Renal cortical epithelial cell (primary cell): ENCODE measurements around the gene PRICKLE1. TPM values are rescaled to one million over a fixed set of nuclear protein-coding genes. Genes with fewer than 3 reads are reported as not detected.

Source experiments
- DNase-seq: peaks from one replicate; pipeline ENCODE4 v3.0.0-alpha.2; 2011; ENCODE audit warnings: low read depth
- total RNA-seq: library from RNA; depleted of rRNA; stranded (reverse); fragments of >200 nt; gene quantifications from 2 replicates; pipeline ENCODE4 v1.2.3, GENCODE V29; 2014

Gene PRICKLE1
- total RNA-seq, 1 donor from 2014 or later = 130 TPM

DNA sequence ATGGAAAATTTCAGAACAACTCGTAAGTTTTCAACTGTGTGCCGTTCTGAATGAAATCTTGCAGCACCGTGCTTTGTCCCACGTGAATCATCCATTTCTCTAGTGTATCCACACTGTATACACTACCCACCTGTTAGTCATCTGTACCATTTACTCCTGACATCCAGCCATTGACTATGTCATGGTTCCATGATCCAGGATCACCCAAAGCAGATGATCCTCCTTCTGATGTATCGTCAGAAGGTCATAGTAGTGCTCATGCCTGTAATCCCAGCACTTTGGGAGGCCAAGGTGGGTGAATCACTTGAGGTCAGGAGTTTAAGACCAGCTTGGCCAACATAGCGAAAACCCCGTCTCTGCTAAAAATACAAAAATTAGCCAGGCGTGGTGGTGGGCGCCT lies 140.7 kb downstream of the PRICKLE1 start:
- no peak for DNase-seq

DNA sequence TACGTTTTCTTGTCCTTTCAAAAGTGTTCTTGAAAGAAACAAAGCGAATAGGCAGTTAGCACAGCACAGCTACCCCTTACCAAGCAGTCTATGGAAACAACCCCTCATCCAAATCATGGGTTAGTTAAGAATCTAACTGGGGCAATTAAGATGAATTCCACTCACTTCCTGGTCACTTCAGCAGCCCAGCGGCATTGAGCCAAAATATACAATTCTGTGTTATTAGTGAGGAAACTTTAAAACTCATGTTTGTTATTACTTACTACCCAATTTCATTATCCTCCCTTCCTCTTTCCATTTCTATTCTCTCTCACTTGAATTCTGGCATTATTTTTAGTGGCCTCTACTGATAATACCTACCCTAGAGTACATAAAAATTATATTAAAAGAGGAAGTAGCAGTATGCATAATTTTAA lies 142.2 kb downstream of the PRICKLE1 start:
- peak; percentile 66 for DNase-seq

DNA sequence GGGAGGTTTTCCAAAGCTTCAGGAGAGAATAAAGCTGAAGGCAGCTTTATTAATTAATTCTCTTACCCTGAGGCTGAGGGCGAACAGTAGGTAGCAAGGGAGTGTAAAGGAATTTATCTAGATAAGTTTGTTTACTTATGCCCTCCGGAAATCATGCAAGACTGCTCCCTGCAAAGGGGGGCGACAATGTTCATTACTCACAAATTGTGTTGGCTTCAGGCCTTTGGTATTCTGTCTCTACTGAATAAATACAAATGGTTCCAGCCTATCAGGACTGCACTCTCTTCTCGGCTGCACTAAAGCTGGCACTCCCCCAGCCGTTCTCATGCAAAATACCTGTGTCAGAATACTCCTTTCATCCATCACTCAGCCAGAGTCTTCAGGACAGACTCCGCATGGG lies 142.8 kb downstream of the PRICKLE1 start:
- peak; percentile 83 for DNase-seq

GRCh38 chr12:42445891-42446290 lies 143.7 kb downstream of the PRICKLE1 start:
- no peak for DNase-seq

GRCh38 chr12:42444192-42444943 lies 145.2 kb downstream of the PRICKLE1 start:
- DNase-seq = no peak

- DNase-seq = no peak
Observed at GRCh38 chr12:42442888-42443287, 146.7 kb downstream of the PRICKLE1 start.

- DNase-seq = no peak
Observed at GRCh38 chr12:42442311-42442759, 147.2 kb downstream of the PRICKLE1 start.

- no peak for DNase-seq
Observed at GRCh38 chr12:42440608-42441007, 148.9 kb downstream of the PRICKLE1 start.

DNA sequence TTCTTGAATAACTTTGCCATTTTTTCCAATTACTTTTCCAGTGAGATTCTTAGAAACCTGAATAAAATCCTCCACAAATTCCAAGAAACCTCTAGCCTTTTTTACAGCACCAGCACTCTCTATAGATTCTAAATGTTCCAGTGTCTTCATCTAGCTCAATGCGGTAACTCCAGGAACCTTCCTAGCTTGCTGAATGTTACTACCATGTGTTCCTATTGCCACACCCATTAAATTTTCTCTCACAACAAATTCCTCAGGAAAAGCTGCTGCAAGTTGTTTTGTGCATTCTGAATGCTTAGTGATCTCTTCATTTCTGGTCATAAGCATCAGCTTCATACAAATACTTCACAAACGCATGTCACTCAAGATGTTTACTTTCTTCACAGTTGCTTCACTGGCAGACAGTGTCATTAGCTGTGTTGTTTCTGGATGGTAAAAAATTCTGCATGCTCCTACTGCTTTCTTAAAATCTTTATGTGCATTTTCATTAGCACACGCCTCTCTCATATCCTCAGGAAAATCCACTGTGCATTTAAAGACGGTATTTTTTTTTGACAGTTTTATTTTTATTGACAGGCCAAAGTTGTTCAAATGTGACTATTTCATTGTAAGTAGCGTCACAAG lies 156.9 kb downstream of the PRICKLE1 start:
- no peak for DNase-seq

DNA sequence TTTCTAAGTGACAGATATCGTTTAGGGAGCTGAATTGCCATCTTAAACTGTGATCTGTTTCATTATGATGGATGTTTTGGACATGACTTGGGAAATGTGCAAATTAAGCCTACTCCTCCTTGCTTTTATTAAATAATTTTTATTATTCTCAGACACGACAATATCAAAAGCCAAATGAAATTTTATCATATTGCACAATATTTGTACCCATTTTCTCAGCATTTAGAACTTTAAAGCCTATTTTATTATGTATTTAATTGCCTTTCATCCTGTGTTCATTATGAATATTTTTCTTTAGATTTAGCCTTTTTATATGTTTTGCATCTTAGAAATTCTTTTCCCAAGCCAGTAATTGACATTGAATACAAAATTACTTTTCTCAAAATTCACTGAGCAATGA lies 160.7 kb downstream of the PRICKLE1 start:
- no peak for DNase-seq

DNA sequence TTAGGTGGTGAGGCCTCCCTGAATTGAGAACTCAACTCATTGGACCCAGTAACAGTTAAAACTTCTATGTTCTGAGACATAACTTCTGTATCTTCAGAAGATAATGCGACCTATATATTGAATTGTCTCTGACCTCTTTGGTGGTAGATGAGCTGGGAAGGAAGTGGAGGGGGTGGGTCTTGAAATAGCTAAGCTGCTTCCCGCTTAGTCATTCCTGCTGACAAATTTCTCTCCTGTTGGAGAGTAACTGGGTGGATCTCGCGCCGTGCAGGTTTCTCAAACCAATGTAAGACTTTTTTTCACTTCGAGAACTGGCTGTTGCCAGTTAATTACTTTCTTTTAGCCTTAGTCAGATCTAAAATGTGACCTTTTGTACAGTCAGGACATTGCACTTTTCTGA lies 162.8 kb downstream of the PRICKLE1 start:
- DNase-seq = peak; percentile 86

- no peak for DNase-seq
Observed at GRCh38 chr12:42422785-42423184, 166.8 kb downstream of the PRICKLE1 start.

DNA sequence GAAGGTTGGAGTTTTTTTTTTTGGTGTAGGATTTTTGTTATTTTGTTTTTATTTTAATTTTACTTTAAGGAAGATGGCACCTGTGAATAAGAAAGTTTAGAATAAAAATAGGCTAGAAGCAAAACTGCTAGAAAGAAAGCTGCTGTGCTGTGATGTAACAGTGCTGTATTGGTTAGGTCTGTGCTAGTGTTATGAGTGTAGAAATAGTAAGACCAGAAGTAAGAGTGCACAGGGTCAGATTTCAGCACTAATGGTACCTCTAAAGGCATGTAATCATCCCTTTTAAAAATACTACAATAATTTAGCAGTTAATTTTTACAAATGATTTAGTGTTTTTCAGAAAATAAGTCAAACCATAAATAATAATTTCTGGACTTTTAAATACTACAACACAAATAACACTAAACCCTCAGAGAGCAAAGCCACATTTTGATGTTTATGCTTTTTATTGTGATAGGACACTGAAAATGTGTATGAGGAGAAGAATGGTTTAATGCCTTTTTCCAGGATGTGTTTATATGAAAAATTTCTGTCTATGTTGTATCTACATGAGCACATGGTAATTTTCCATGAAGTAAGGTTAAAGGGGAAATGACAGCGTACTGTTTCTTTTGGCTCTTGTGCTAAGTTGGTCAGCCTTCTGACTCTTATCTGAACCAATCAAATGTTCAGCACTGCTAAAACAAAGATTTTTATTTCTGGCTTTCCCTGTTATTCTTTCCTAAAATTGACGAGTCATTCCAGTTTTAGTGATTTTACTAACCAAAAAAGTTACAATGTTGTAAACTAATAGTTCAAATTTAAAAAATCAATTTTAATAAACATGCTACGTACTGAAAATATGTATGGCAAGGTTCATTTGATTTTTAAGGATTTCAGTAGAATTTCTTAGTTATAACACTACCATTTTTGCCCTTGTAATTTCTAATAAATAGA lies 167.4 kb downstream of the PRICKLE1 start:
- peak; percentile 4 for DNase-seq

GRCh38 chr12:42420395-42420794 lies 169.2 kb downstream of the PRICKLE1 start:
- DNase-seq = no peak

GRCh38 chr12:42410340-42410739 lies 179.2 kb downstream of the PRICKLE1 start:
- peak; percentile 57 for DNase-seq

DNA sequence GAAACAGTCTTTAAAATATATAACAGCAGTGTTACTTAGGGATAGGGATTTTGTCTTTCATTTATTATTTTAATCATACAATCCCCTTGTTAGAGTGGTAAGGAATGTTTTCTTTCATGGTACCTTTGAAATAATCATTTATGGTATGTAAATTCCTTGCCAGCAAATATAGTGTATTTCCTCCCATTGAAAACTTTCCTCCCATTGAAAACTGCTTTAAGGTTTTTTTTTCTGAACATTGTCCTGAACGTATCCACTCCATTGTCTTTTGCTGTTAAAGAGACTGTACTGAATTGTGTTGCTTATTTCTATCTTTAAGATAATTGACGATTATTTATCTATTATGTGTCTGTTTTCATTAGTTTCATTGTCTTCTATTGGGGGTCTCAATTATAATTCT lies 180.1 kb downstream of the PRICKLE1 start:
- no peak for DNase-seq

GRCh38 chr12:42407306-42407705 lies 182.2 kb downstream of the PRICKLE1 start:
- DNase-seq = peak; percentile 42
